GM23338 (cell line): ENCODE measurements around the gene SLC6A12. TPM values are rescaled to one million over a fixed set of nuclear protein-coding genes. Genes with fewer than 3 reads are reported as not detected.

Experiments used
- ATAC-seq: fragments of 200-7000 bp; cut with Tn5 transposase; 3 replicates; pipeline ENCODE4 v1.9.1; 2020
- DNase-seq: peaks from one replicate; pipeline ENCODE4 v3.0.0-alpha.2; 2015; ENCODE audit warnings: low spot score
- H2AFZ ChIP-seq: fragments of 200-600 bp; sonication (generic); 2 replicates; pipeline ENCODE4 v1.8.0; 2016; ENCODE audit warnings: antibody characterized with exemption, mild to moderate bottlenecking, moderate library complexity
- H3F3A ChIP-seq: fragments of 200-600 bp; sonication (generic); replicated peaks from 2 replicates; pipeline ENCODE4 v1.8.0; 2017; ENCODE audit warnings: antibody characterized with exemption, mixed run types, low read depth
- H3K27ac ChIP-seq: fragments of 200-600 bp; sonication (generic); 2 replicates; pipeline ENCODE4 v1.6.1; 2016; ENCODE audit warnings: low read depth
- H3K27me3 ChIP-seq: fragments of 200-600 bp; sonication (generic); 2 replicates; pipeline ENCODE4 v1.8.0; 2016; ENCODE audit warnings: mild to moderate bottlenecking, mixed run types, moderate library complexity; ENCODE audit not compliant: insufficient read depth
- H3K36me3 ChIP-seq: fragments of 200-600 bp; sonication (generic); 2 replicates; pipeline ENCODE4 v1.8.0; 2016; ENCODE audit warnings: mild to moderate bottlenecking; ENCODE audit not compliant: insufficient read depth
- H3K4me1 ChIP-seq: fragments of 200-600 bp; sonication (generic); 2 replicates; pipeline ENCODE4 v1.8.0; 2016; ENCODE audit warnings: mild to moderate bottlenecking, moderate library complexity; ENCODE audit not compliant: insufficient read depth
- H3K4me2 ChIP-seq: fragments of 200-600 bp; sonication (generic); 2 replicates; pipeline ENCODE4 v1.7.1; 2017; ENCODE audit warnings: mixed run types
- H3K4me3 ChIP-seq: fragments of 200-600 bp; sonication (generic); 2 replicates; pipeline ENCODE4 v1.6.1; 2016; ENCODE audit warnings: mixed run types
- H3K79me2 ChIP-seq: fragments of 200-600 bp; sonication (generic); replicated peaks from 2 replicates; pipeline ENCODE4 v1.8.0; 2017; ENCODE audit warnings: mild to moderate bottlenecking; ENCODE audit not compliant: insufficient read depth
- H3K9me2 ChIP-seq: fragments of 200-600 bp; sonication (generic); 2 replicates; pipeline ENCODE4 v1.8.0; 2017; ENCODE audit not compliant: insufficient read depth
- H4K20me1 ChIP-seq: fragments of 200-600 bp; sonication (generic); replicated peaks from 2 replicates; pipeline ENCODE4 v1.8.0; 2017; ENCODE audit warnings: mild to moderate bottlenecking; ENCODE audit not compliant: insufficient read depth
- H3K27ac Mint-ChIP-seq: 2 replicates; pipeline ENCODE4 v1.8.0; 2020; ENCODE audit warnings: inconsistent platforms, mild to moderate bottlenecking, moderate library complexity, mixed read lengths
- H3K27me3 Mint-ChIP-seq: 3 replicates; pipeline ENCODE4 v1.8.0; 2022; ENCODE audit warnings: low read depth, mild to moderate bottlenecking, moderate library complexity, mixed read lengths, inconsistent platforms; ENCODE audit not compliant: insufficient read depth, poor library complexity
- H3K36me3 Mint-ChIP-seq: 3 replicates; pipeline ENCODE4 v1.8.0; 2021; ENCODE audit warnings: low read depth, mild to moderate bottlenecking, inconsistent platforms, moderate library complexity, mixed read lengths
- H3K4me1 Mint-ChIP-seq: 3 replicates; pipeline ENCODE4 v1.8.0; 2020; ENCODE audit warnings: mild to moderate bottlenecking, inconsistent platforms, mixed read lengths
- H3K4me3 Mint-ChIP-seq: 3 replicates; pipeline ENCODE4 v1.8.0; 2021; ENCODE audit warnings: moderate library complexity, mild to moderate bottlenecking, inconsistent platforms, mixed read lengths
- H3K9me3 Mint-ChIP-seq: 3 replicates; pipeline ENCODE4 v1.8.0; 2020; ENCODE audit warnings: moderate library complexity, mild to moderate bottlenecking, inconsistent platforms, mixed read lengths
- CREB1 ChIP-seq: fragments of 250-450 bp; sonication (Bioruptor Pico); IDR thresholded peaks from 2 replicates; pipeline ENCODE4 v1.5.0; 2020; ENCODE audit warnings: low read depth, mild to moderate bottlenecking, moderate library complexity
- EZH2 ChIP-seq: fragments of 200-600 bp; sonication (generic); IDR thresholded peaks from one replicate; pipeline ENCODE4 v1.8.0; 2017; ENCODE audit warnings: antibody characterized with exemption, mild to moderate bottlenecking, low read depth; ENCODE audit not compliant: unreplicated experiment
- JUNB ChIP-seq: IDR thresholded peaks from one replicate; pipeline ENCODE4 v1.6.1; 2016; ENCODE audit warnings: antibody characterized with exemption; ENCODE audit not compliant: unreplicated experiment
- NANOG ChIP-seq: IDR thresholded peaks from 2 replicates; pipeline ENCODE4 v1.6.1; 2016; ENCODE audit warnings: antibody characterized with exemption, borderline replicate concordance
- STAT1 ChIP-seq: IDR thresholded peaks from one replicate; pipeline ENCODE4 v1.6.1; 2016; ENCODE audit warnings: antibody characterized with exemption; ENCODE audit not compliant: unreplicated experiment
- ZNF114 ChIP-seq: fragments of 250-450 bp; sonication (Bioruptor Pico); IDR thresholded peaks from 2 replicates; pipeline ENCODE4 v1.5.0; 2020; ENCODE audit warnings: mild to moderate bottlenecking, moderate library complexity
- ZNF462 ChIP-seq: fragments of 250-450 bp; sonication (Bioruptor Pico); IDR thresholded peaks from 2 replicates; pipeline ENCODE4 v1.5.0; 2020; ENCODE audit warnings: mild to moderate bottlenecking, moderate library complexity
- polyA plus RNA-seq: library from polyadenylated mRNA; unstranded; fragments of >200 nt; fragmentation: Nextera tagmentation; extraction: Ambion mirVana; gene quantifications from 2 replicates; pipeline ENCODE4 v1.2.1, GENCODE V29; 2016
- total RNA-seq: library from RNA; depleted of rRNA; stranded (reverse); fragments of >200 nt; shearing (Covaris generic); gene quantifications from 2 replicates; pipeline ENCODE4 v1.2.3, GENCODE V29; 2014
- TF ChIP-seq, protein P1 (sequence below), 2 experiments: fragments of 200-600 bp in 1 of 2; sonication (generic) in 1 of 2; conservative IDR thresholded peaks; 2 replicates each; pipeline versions ENCODE4 v1.5.1 to v1.6.1; 2016 to 2017; ENCODE audit warnings: antibody characterized with exemption in 2 of 2, low read depth in 2 of 2, mild to moderate bottlenecking in 2 of 2, moderate library complexity in 1 of 2

The SLC6A12 gene
- total and polyA plus RNA-seq, 2 experiments from 2014 or later, result 0.56 TPM; not detected in 1

- Mint-ChIP-seq H3K4me3 (no peak overlapping the region; the same call in 2 of the 3 replicates), H3K4me1 (peaks cover 62% of the 10 kb centered on the region), H3K27ac (no peak overlapping the region), H3K9me3 (peaks cover 3% of the 10 kb centered on the region; the same call in 1 of the 3 replicates), H3K36me3 (no peaks in the 10 kb centered on the region; the same call in 2 of the 3 replicates), H3K27me3 (peaks cover 26% of the 10 kb centered on the region)
- H3K4me3 ChIP-seq, result 0 out of 2 replicates have a peak overlapping the region, but pooled peaks have one; percentile 17
- TF ChIP-seq CREB1 (CRISPR knock-in tag) (no peak), ZNF114 (CRISPR knock-in tag) (no peak), STAT1 (no peak), NANOG (no peak), EZH2 (no peak), JUNB (no peak)
- TF ChIP-seq, protein P1, sequence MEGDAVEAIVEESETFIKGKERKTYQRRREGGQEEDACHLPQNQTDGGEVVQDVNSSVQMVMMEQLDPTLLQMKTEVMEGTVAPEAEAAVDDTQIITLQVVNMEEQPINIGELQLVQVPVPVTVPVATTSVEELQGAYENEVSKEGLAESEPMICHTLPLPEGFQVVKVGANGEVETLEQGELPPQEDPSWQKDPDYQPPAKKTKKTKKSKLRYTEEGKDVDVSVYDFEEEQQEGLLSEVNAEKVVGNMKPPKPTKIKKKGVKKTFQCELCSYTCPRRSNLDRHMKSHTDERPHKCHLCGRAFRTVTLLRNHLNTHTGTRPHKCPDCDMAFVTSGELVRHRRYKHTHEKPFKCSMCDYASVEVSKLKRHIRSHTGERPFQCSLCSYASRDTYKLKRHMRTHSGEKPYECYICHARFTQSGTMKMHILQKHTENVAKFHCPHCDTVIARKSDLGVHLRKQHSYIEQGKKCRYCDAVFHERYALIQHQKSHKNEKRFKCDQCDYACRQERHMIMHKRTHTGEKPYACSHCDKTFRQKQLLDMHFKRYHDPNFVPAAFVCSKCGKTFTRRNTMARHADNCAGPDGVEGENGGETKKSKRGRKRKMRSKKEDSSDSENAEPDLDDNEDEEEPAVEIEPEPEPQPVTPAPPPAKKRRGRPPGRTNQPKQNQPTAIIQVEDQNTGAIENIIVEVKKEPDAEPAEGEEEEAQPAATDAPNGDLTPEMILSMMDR (conservative IDR thresholded peaks at IDR 0.05; ENCODE audit: low read depth in 2 of 2), result no peak; a peak in 1 of 4 replicates
- peak overlapping the region; percentile 69; the same call in 1 of the 2 replicates for H2AFZ ChIP-seq
- H3K27me3 ChIP-seq, result no peaks in the 10 kb centered on the region
- peak overlapping the region; percentile 46; the same call in 1 of the 2 replicates for H3K4me2 ChIP-seq
- peaks cover 14% of the 10 kb centered on the region; the same call in 1 of the 2 replicates for H3K4me1 ChIP-seq
- H3K27ac ChIP-seq, result no peak overlapping the region
- H3K9me2 ChIP-seq, result no peaks in the 10 kb centered on the region
- DNase-seq (peak; percentile 55), ATAC-seq (peak; percentile 54)
- no peaks in the 10 kb centered on the region; the same call in 1 of the 2 replicates for H4K20me1 ChIP-seq
- H3F3A ChIP-seq, result no peaks in the 10 kb centered on the region
- no peaks in the 10 kb centered on the region for H3K79me2 ChIP-seq
- no peaks in the 10 kb centered on the region for H3K36me3 ChIP-seq
Observed at GRCh38 chr12:168763-169525, 45.0 kb downstream of the SLC6A12 start.

DNA sequence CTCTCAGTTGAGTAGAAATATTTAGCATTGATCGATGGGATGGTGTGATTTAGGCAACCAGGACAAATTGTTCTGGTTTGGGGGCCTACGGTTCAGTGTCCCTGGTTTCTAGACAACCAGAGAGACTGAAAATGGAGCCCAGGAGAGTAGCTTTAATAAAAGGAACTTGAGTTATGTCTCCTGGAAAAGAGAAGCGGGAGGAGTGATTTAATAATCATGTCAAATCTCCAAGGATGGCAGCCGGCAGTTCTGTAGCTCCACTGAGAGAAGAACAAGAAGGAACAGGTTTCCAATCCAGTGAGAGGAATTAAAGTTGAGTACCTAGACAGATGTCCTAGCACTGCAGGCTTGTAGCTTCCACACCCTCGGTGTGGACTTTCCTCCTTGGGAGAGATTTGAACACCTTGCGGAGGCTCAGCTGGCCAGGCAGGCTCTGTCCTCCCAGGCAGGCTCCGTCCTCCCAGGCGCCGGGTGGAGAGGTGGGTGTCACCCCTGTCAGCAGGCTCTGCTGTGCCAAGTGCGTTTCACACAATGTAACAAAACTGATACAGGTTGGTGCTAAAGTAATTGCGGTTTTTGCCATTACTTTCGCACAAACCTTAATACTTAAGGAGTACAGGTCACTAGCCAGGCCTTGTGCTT is 45.9 kb downstream of the SLC6A12 start:
- no peak overlapping the region for H3K27ac Mint-ChIP-seq
- H3K9me3 Mint-ChIP-seq, result peaks cover 3% of the 10 kb centered on the region; the same call in 1 of the 3 replicates
- Histone ChIP-seq H3K9me2 (no peaks in the 10 kb centered on the region), H3K79me2 (no peaks in the 10 kb centered on the region), H3K36me3 (no peaks in the 10 kb centered on the region), H3K4me1 (peaks cover 14% of the 10 kb centered on the region; the same call in 1 of the 2 replicates), H3F3A (no peaks in the 10 kb centered on the region), H3K4me3 (0 out of 2 replicates have a peak overlapping the region, but pooled peaks have one; percentile 17), H3K4me2 (no peak overlapping the region), H3K27ac (no peak overlapping the region), H4K20me1 (no peaks in the 10 kb centered on the region; the same call in 1 of the 2 replicates), H3K27me3 (no peaks in the 10 kb centered on the region), H2AFZ (no peak overlapping the region)
- H3K4me1 Mint-ChIP-seq, result peaks cover 61% of the 10 kb centered on the region
- no peak for DNase-seq
- peaks cover 26% of the 10 kb centered on the region for H3K27me3 Mint-ChIP-seq
- ATAC-seq, result no peak
- no peak overlapping the region for H3K4me3 Mint-ChIP-seq
- no peaks in the 10 kb centered on the region; the same call in 2 of the 3 replicates for H3K36me3 Mint-ChIP-seq
- TF ChIP-seq, protein P1 (conservative IDR thresholded peaks at IDR 0.05; ENCODE audit: low read depth in 2 of 2), result no peak
- TF ChIP-seq ZNF114 (CRISPR knock-in tag), result no peak
- TF ChIP-seq ZNF462 (CRISPR knock-in tag), result no peak
